Hematopoietic multipotent progenitor cell treated with erythropoietin and hydrocortisone succinate and interleukin-3 and kit ligand, for 4 days (in vitro differentiated cells): ENCODE results near the gene CLTB.

Experiments used
- DNase-seq: peaks from one replicate; pipeline ENCODE4 v3.0.0-alpha.2; 2015

Gene CLTB

GRCh38 chr5:176400382-176401156 is 15.8 kb downstream of the CLTB start:
- DNase-seq = no peak

GRCh38 chr5:176397736-176398420 is 18.5 kb downstream of the CLTB start:
- no peak for DNase-seq

- no peak for DNase-seq
Measured at GRCh38 chr5:176396330-176396729, 20.0 kb downstream of the CLTB start.

- DNase-seq = no peak
Measured at GRCh38 chr5:176394881-176395675, 21.3 kb downstream of the CLTB start.

- no peak for DNase-seq
Measured at GRCh38 chr5:176394096-176394495, 22.2 kb downstream of the CLTB start.

GRCh38 chr5:176392526-176392925 is 23.8 kb downstream of the CLTB start:
- DNase-seq = no peak

GRCh38 chr5:176391999-176392398 is 24.3 kb downstream of the CLTB start:
- peak; percentile 35 for DNase-seq

GRCh38 chr5:176391479-176391878 is 24.9 kb downstream of the CLTB start:
- DNase-seq = no peak

- DNase-seq = no peak
Measured at GRCh38 chr5:176389135-176390123, 26.9 kb downstream of the CLTB start.

GRCh38 chr5:176388444-176389134 is 27.8 kb downstream of the CLTB start, which contains the start of the genes HIGD2A and NOP16:
TSS of gene HIGD2A (plus strand) at chr5:176388751. CDS start at chr5:176388820, 69 bp downstream.
TSS of gene NOP16 (minus strand) at chr5:176388598. CDS start at chr5:176388539, 59 bp downstream.
- DNase-seq = peak; percentile 100

GRCh38 chr5:176388003-176388443 is 28.3 kb downstream of the CLTB start:
- peak; percentile 72 for DNase-seq

- DNase-seq = peak; percentile 65
Measured at GRCh38 chr5:176387384-176387925, 28.9 kb downstream of the CLTB start.

- DNase-seq = no peak
Measured at GRCh38 chr5:176386491-176386890, 29.8 kb downstream of the CLTB start.

- no peak for DNase-seq
Measured at GRCh38 chr5:176384991-176385390, 31.3 kb downstream of the CLTB start.

- DNase-seq = no peak
Measured at GRCh38 chr5:176384366-176384930, 31.9 kb downstream of the CLTB start.

- DNase-seq = no peak
Measured at GRCh38 chr5:176383961-176384360, 32.4 kb downstream of the CLTB start.

GRCh38 chr5:176383248-176383905 is 33.0 kb downstream of the CLTB start:
- no peak for DNase-seq

GRCh38 chr5:176382721-176383120 is 33.6 kb downstream of the CLTB start:
- no peak for DNase-seq

GRCh38 chr5:176381979-176382378 is 34.4 kb downstream of the CLTB start:
- DNase-seq = no peak

GRCh38 chr5:176381423-176381822 is 34.9 kb downstream of the CLTB start:
- no peak for DNase-seq
